HG03097 (cell line): Measurements from ENCODE around the gene MYADM.
"Not testable (repeated sequence)": the region's sequence is repeated elsewhere in the genome, so short reads cannot be mapped to it uniquely, and the experiment has no call there.

Source experiments
- ATAC-seq: cut with Tn5 transposase; IDR thresholded peaks from one replicate; pipeline ENCODE4 v1.9.1; 2021; ENCODE audit not compliant: unreplicated experiment, low FRiP score

The MYADM gene

GRCh38 chr19:53867225-53868090 is at the start of gene MYADM:
MYADM (plus strand) TSS chr19:53867883; CDS start chr19:53873530, 5,647 bp downstream.
- ATAC-seq: peak; percentile 66

GRCh38 chr19:53818756-53819155 is 48.9 kb upstream of the MYADM start:
- no peak for ATAC-seq

GRCh38 chr19:53819861-53820260 is 47.8 kb upstream of the MYADM start:
- no peak for ATAC-seq

- ATAC-seq: no peak
Observed at GRCh38 chr19:53823380-53824120, 44.1 kb upstream of the MYADM start.

- no peak for ATAC-seq
Observed at GRCh38 chr19:53824134-53824611, 43.5 kb upstream of the MYADM start, which contains the start of gene NLRP12. NLRP12 (minus strand) TSS chr19:53824314; CDS start chr19:53824174, 140 bp downstream.

- ATAC-seq: no peak
Observed at GRCh38 chr19:53826876-53827275, 40.8 kb upstream of the MYADM start.

GRCh38 chr19:53828531-53828930 is 39.2 kb upstream of the MYADM start:
- ATAC-seq: no peak

- ATAC-seq: not testable (repeated sequence)
Observed at GRCh38 chr19:53832861-53833260, 34.8 kb upstream of the MYADM start.

GRCh38 chr19:53838446-53838845 is 29.2 kb upstream of the MYADM start:
- not testable (repeated sequence) for ATAC-seq

- not testable (repeated sequence) for ATAC-seq
Observed at GRCh38 chr19:53840241-53840640, 27.4 kb upstream of the MYADM start.

GRCh38 chr19:53840914-53841313 is 26.8 kb upstream of the MYADM start:
- ATAC-seq: not testable (repeated sequence)

GRCh38 chr19:53844849-53845246 is 22.8 kb upstream of the MYADM start:
- no peak for ATAC-seq

- no peak for ATAC-seq
Observed at GRCh38 chr19:53847555-53847954, 20.1 kb upstream of the MYADM start.

GRCh38 chr19:53849237-53849676 is 18.4 kb upstream of the MYADM start:
- no peak for ATAC-seq

- no peak for ATAC-seq
Observed at GRCh38 chr19:53853707-53854106, 14.0 kb upstream of the MYADM start.

GRCh38 chr19:53864308-53864836 is 3.3 kb upstream of the MYADM start:
- no peak for ATAC-seq

GRCh38 chr19:53865523-53865917 is 2.2 kb upstream of the MYADM start:
- no peak for ATAC-seq

- ATAC-seq: no peak
Observed at GRCh38 chr19:53865918-53866864, 1.5 kb upstream of the MYADM start.

- ATAC-seq: no peak
Observed at GRCh38 chr19:53866865-53867224, 838 bp upstream of the MYADM start.
